Measurements from ENCODE around the gene SLCO2B1. TPM values are rescaled to one million over a fixed set of nuclear protein-coding genes. Genes with fewer than 3 reads are reported as not detected.

The SLCO2B1 gene
- polyA plus RNA-seq, 1 donor = 10.2 TPM

GRCh38 chr11:75145196-75145971 lies 5.5 kb upstream of the SLCO2B1 start:
- DNase-seq (ENCODE audit: low read depth) = no peak

- DNase-seq (ENCODE audit: low read depth) = no peak
Measured at GRCh38 chr11:75145972-75146519, 4.9 kb upstream of the SLCO2B1 start.

- DNase-seq (ENCODE audit: low read depth) = no peak
Measured at GRCh38 chr11:75146711-75147110, 4.2 kb upstream of the SLCO2B1 start.

DNA sequence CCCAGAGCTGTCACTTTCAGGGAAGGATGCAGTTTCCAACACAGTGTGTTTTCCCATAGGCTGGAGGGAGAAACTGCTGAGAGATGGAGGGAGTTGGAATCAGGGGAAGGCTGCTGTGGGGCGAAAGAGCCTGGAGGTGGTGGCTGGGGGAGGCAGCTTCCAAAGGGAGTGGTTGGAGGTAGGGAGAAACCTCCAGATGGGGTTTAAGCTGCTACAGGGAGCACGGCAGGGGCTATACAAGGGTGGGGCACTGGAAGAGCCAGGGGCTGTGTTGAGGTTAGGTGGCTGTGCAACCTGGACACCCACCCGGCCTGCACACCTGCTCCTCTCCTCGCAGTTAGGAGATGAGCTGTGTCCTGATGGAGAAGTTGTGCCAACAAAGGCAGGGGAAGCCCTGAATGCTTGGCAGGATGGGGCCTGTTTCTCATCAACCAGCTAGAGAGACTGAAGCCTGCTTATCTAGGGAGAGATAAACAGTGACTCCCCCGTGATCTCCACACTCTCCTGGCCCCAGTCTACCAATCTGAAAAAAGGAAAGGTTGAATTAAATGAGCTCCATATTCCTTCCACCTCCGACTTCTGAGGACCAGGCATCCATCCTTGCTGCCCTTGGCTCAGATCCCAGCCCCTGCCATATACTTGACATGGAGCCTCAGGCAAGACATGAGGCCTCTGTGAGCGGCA lies 3.6 kb upstream of the SLCO2B1 start:
- DNase-seq (ENCODE audit: low read depth) = no peak

DNA sequence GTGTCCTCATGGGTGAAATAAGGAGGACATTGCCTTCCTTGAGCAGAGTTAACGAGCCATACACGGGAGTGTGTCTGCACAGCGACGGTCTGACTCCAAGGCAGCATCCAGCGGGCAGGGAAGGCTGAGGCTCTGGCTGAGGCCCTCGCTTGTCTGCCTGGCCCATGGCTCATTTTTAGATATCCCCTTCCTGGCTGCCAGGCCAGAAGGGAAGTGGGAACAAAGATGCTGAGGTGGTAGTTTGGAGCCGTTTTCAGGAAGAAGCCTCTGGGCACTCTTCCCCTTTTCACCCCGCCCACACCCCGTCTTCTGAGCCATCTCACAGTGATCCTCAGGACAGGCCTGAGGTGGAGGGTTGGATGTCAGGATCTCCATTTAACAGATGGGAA lies 3.0 kb upstream of the SLCO2B1 start:
- DNase-seq (ENCODE audit: low read depth) = no peak

DNA sequence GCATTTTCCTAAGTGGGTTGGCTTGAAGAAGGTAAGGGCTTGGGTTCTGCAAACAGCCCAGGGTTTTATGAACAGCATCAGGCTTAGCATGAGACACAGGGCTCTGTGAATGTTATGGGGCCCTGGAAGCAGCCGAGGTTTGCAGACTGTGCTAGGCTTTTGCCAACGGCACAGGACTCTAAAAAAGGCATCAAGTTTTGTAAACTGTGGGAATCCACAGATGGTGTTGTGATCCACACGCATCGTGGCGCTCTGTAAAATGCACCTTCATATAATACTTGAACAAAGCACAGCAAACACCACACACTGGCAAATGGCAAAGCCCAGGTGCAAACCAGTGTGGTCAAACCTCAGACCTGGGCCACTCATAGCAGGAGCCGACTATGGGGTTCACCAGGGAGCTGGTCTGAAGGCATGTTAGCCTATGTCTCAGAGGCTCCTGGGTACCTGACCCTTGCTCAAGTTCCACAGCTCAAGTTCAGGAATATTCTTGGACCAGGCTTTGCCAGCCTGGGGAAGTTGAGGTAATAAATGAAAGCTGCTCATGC lies 2.4 kb upstream of the SLCO2B1 start:
- no peak for DNase-seq (ENCODE audit: low read depth)

- no peak for DNase-seq (ENCODE audit: low read depth)
Measured at GRCh38 chr11:75149766-75150465, 991 bp upstream of the SLCO2B1 start.

DNA sequence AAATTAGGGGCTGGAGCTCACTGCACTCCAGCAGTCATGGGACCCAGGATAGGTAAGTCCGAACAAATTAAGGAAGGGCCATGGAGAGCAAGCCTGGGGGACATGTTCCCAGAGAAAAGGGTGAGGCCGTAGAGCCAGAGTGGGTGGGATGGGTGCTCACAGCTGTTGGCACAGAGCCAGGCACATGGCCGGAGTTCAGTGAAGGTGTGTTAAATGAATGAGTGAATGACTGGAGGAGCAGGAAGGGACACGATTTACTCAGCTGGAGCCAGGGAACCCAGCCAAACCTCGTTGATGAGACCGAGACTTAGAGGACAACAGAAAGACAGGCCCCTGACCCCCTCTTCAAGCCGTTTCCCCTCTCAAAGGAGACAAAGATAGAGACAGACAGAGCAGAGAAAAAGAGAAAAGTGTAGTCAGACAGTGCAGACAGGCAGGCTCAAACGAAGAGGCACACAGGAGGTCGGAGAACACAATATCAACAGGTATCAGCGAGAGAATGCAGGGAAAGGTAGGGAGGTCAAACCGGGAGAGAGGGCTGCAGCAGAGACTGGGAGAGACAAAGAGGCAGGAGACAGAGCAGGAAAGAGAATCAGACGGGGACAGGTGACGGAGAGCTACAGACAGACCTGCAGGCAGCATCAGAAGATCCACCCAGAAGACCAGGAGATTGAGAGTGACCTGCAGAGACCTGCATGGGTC lies 590 bp downstream of the SLCO2B1 start:
- no peak for DNase-seq (ENCODE audit: low read depth)

DNA sequence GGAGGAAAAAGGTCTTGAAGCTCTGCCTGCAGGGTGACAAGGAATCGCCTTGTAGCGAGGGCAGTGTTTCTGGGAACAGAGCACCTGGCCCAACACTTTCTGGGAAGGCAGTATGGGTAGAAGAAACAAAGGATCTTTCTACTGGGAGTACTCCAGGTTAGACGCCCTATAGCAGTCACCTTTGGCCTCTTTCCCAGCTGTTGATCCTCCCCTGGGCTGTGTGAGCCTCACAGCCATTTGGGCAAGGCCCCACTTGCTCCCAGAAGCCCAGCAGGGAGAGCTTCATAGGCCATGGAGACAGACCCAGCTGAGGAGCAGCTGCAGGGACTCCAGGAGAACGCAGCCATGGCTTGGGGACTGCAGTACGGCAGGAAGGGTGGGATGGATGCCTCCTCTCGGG lies 1.2 kb downstream of the SLCO2B1 start:
- no peak for DNase-seq (ENCODE audit: low read depth)

- DNase-seq (ENCODE audit: low read depth) = no peak
Measured at GRCh38 chr11:75152651-75153427, 1.9 kb downstream of the SLCO2B1 start.

GRCh38 chr11:75154646-75155569 lies 4.0 kb downstream of the SLCO2B1 start:
- DNase-seq (ENCODE audit: low read depth) = no peak

DNA sequence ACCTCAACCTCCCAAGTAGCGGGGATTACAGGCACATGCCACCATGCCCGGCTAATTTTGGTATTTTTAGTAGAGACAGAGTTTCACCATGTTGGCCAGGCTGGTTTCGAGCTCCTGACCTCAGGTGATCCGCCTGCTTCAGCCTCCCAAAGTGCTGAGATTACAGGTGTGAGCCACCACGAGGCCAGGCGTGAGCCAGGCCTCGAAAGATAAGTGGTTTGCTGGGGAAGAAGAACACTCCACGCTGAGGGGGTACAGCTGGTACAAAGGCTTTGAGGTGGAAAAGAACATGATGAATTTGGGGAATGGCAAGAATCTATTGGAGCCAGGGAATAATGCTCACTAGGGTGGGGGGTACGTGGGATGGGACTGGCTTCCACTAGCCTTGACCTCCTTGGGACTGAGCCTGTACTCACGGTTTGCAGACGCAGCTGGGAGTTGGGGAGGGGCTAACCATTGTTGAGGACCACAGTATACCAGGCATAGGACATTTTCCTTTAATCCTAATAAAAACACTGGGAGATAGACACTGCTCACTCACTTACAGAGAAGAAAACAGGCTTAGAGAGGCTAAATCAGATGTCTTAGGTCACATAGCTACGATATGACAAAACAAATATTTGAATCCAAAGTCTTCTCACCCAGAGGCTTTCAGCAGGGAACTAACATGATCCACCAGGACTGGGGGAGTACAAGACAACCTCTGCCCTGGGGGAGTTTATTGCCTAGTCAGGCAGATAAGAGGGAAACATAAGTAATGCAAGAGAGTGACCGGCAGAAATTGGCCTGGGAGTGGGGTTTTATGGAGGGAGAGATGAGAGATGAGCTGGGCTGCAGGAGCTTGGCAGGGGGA lies 4.9 kb downstream of the SLCO2B1 start:
- DNase-seq (ENCODE audit: low read depth) = no peak

DNA sequence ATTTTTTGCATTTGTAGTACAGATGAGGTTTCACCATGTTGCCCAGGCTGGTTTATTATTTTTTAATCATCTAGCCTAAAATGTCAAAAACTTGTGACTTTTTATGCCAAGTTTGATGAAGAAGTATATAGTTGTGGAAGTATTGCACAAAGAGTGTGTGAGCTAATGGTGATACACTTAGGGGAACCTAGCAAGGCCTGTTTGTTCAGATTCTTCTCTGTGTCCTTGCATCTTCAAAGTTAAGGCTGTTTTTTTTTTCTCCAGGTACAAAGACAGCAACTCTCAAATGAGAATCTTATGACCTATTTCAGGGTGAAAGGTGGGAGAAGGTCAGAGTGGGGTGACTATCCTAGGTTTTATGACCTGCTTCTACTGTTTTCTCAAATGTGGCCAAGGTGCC lies 7.3 kb downstream of the SLCO2B1 start:
- DNase-seq (ENCODE audit: low read depth) = no peak

- DNase-seq (ENCODE audit: low read depth) = no peak
Measured at GRCh38 chr11:75158696-75159150, 7.8 kb downstream of the SLCO2B1 start.

- no peak for DNase-seq (ENCODE audit: low read depth)
Measured at GRCh38 chr11:75159151-75159953, 8.4 kb downstream of the SLCO2B1 start.

- no peak for DNase-seq (ENCODE audit: low read depth)
Measured at GRCh38 chr11:75160220-75160757, 9.4 kb downstream of the SLCO2B1 start.

DNA sequence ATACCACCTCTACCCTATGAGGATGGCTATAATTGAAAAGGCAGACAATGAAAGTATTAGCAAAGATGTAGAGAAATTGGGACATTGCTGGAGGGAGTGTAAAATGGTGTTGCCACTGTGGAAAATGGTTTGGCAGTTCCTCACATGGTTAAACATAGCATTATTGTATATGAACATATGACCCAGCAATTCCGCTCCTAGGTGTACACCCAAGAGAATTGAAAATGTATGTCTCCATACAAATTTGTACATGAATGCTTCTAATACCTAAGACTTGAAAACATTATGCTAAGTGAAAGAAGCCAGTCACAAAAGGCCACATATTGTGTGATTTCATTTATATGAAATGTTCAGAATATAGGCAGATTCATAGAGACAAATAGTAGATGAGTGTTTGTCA lies 10.0 kb downstream of the SLCO2B1 start:
- no peak for DNase-seq (ENCODE audit: low read depth)

All from forelimb muscle (tissue), 1 donor.